ENCODE results near the gene SGPL1.

Gene SGPL1

DNA sequence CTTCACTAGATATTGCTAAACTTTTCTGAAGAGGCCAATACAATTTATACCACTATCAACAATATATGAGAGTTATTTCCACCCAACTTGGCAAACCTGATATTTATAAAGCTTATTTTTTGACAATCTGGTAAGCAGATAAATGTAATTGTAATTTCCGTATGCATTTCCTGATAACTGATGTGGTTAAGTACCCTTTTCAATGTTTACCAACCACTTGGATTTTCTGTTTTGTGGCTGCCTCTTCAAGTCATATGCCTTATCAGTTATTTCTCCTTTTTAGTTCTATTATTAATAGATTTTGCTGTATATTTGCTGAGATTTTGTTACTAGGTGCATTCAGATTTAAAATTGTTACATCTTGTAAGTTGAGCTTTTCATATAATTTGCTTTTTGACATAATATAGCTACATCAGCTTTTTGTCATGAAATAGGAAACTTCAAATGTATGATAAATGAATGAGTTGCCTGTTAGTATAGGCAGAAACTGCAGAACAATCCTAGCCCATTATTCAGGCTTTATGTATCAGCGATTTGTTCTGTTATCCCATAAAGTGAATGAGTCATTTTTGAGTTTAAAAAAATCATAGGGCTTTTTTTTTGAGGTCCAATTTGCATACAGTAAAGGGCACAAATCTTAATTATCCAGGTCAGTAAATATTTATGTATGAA, 11.5 kb downstream of the SGPL1 start:
- peaks cover 42% of the 10 kb centered on the region for H3K36me3 Mint-ChIP-seq (ENCODE audit: low read depth)
- no peak overlapping the region for H3K27ac Mint-ChIP-seq
- H3K4me1 Mint-ChIP-seq = peaks cover 30% of the 10 kb centered on the region
- TF ChIP-seq, protein P1, sequence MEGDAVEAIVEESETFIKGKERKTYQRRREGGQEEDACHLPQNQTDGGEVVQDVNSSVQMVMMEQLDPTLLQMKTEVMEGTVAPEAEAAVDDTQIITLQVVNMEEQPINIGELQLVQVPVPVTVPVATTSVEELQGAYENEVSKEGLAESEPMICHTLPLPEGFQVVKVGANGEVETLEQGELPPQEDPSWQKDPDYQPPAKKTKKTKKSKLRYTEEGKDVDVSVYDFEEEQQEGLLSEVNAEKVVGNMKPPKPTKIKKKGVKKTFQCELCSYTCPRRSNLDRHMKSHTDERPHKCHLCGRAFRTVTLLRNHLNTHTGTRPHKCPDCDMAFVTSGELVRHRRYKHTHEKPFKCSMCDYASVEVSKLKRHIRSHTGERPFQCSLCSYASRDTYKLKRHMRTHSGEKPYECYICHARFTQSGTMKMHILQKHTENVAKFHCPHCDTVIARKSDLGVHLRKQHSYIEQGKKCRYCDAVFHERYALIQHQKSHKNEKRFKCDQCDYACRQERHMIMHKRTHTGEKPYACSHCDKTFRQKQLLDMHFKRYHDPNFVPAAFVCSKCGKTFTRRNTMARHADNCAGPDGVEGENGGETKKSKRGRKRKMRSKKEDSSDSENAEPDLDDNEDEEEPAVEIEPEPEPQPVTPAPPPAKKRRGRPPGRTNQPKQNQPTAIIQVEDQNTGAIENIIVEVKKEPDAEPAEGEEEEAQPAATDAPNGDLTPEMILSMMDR (IDR thresholded peaks at IDR 0.05; ENCODE audit: unreplicated experiment in 3 of 3) = no peak
- H3K4me3 Mint-ChIP-seq = no peak overlapping the region
- no peaks in the 10 kb centered on the region for H3K9me3 Mint-ChIP-seq
- H3K27me3 Mint-ChIP-seq (ENCODE audit: low read depth) = no peaks in the 10 kb centered on the region

DNA sequence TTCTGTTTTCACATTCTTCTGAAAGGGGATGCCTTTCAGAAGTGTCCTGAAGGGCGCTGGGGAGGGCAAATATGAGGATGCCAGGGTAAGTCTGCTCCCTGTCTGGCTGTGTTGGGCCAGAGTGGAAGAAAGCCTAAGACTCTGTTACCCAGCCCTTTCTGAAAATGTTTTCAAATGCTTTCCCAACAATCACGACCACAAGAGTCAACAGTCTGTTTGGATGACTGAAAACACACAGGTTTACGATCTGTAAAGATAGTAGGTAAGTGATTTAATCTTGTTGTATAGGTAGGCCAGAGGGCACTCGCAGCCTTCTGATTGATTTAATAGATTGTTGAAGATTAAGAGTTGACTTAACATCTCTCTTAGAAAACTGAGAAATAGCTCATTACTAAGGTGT, 13.2 kb downstream of the SGPL1 start:
- Mint-ChIP-seq H3K9me3 (no peaks in the 10 kb centered on the region), H3K4me3 (no peak overlapping the region), H3K27me3 (ENCODE audit: low read depth) (no peaks in the 10 kb centered on the region), H3K4me1 (peaks cover 47% of the 10 kb centered on the region), H3K36me3 (ENCODE audit: low read depth) (peaks cover 41% of the 10 kb centered on the region), H3K27ac (peak overlapping the region in 2 of 3 experiments; percentile 70 to 78)
- TF ChIP-seq, protein P1 (IDR thresholded peaks at IDR 0.05; ENCODE audit: unreplicated experiment in 3 of 3) = no peak

DNA sequence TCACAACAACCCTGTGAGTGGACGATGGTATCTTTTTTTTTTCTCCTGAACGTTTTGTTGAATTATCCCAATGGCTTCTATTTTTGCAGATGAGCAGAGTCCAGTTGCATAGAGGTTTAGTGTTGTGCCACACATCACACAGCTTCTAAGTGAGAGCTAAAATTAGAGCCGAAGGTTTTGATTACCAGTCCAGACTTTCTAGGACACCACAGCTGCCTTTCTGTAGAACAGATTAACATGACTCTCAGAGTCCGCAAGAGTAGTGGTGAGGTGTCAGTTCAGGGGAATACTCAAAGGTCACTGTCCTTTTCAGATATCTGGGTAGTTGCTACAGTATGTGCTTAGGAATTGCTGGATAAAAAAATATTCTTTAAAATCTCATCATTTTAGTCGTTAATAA, 13.8 kb downstream of the SGPL1 start:
- H3K27ac Mint-ChIP-seq = peak overlapping the region; percentile 64 to 78 (median 70)
- TF ChIP-seq, protein P1 (IDR thresholded peaks at IDR 0.05; ENCODE audit: unreplicated experiment in 3 of 3) = no peak
- no peaks in the 10 kb centered on the region for H3K9me3 Mint-ChIP-seq
- peaks cover 45% of the 10 kb centered on the region for H3K36me3 Mint-ChIP-seq (ENCODE audit: low read depth)
- H3K4me3 Mint-ChIP-seq = peak overlapping the region in 1 of 3 experiments; percentile 70
- peaks cover 53% of the 10 kb centered on the region for H3K4me1 Mint-ChIP-seq
- no peaks in the 10 kb centered on the region for H3K27me3 Mint-ChIP-seq (ENCODE audit: low read depth)

DNA sequence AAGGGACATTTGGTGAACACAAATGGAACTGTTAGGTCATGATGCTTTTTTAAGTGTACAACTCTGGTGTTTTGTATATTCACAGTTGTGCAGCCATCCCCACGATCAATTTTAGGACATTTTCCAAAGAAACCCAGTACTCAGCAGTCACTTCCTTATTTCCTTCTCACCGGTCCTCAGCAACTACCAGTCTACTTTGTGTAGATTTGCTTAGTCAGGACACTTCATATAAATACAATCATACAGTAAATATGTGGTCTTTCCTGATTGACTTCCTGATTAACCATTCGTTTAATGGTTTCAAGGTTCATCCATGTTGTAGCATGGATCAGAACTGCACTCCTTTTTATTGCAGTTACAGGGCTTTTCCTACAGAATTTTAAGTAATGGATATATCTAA, 14.4 kb downstream of the SGPL1 start:
- no peaks in the 10 kb centered on the region for H3K27me3 Mint-ChIP-seq (ENCODE audit: low read depth)
- peaks cover 48% of the 10 kb centered on the region for H3K36me3 Mint-ChIP-seq (ENCODE audit: low read depth)
- H3K4me1 Mint-ChIP-seq = peaks cover 57% of the 10 kb centered on the region
- no peak overlapping the region for H3K4me3 Mint-ChIP-seq
- H3K9me3 Mint-ChIP-seq = no peaks in the 10 kb centered on the region
- TF ChIP-seq, protein P1 (IDR thresholded peaks at IDR 0.05; ENCODE audit: unreplicated experiment in 3 of 3) = no peak
- peak overlapping the region in 2 of 3 experiments; percentile 11 to 60 for H3K27ac Mint-ChIP-seq

DNA sequence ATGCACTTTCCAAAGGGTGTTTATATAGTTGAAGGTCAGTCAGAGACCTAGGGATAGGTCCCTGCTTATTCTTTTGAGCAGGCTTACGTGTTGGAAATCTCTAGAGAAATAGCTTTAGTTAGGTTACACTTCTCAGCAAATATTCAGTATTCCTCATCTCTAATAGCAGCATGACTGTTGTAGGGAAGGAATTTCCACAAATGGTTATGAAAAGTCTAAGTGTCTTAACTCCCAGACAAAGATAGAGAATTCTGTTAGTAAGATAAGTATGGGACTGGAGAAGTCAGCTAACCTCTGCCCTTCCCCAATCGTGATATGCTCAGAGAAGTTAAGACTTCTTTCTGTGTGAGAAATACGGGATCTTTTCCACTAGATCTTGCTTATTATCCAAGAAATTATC, 16.5 kb downstream of the SGPL1 start:
- H3K27ac Mint-ChIP-seq = no peak overlapping the region
- H3K4me3 Mint-ChIP-seq = no peak overlapping the region
- H3K9me3 Mint-ChIP-seq = no peaks in the 10 kb centered on the region
- H3K27me3 Mint-ChIP-seq (ENCODE audit: low read depth) = no peaks in the 10 kb centered on the region
- peaks cover 51% of the 10 kb centered on the region for H3K4me1 Mint-ChIP-seq
- TF ChIP-seq, protein P1 (IDR thresholded peaks at IDR 0.05; ENCODE audit: unreplicated experiment in 3 of 3) = no peak
- H3K36me3 Mint-ChIP-seq (ENCODE audit: low read depth) = peaks cover 42% of the 10 kb centered on the region

Measured in nephron (organoid).